GM19324 (cell line): ENCODE data around the gene TARBP1.
"Not testable (repeated sequence)": the region's sequence is repeated elsewhere in the genome, so short reads cannot be mapped to it uniquely, and the experiment has no call there.

Experiments used
- ATAC-seq: cut with Tn5 transposase; IDR thresholded peaks from one replicate; pipeline ENCODE4 v1.9.1; 2021; ENCODE audit warnings: mild to moderate bottlenecking, moderate library complexity; ENCODE audit not compliant: unreplicated experiment, low FRiP score

TARBP1 gene

GRCh38 chr1:234478481-234479309 lies at the start of gene TARBP1:
Gene TARBP1 (minus strand): TSS chr1:234479179. CDS start chr1:234479103, 76 bp downstream.
- ATAC-seq, result peak; percentile 77

GRCh38 chr1:234528074-234528865 lies 49.3 kb upstream of the TARBP1 start:
- no peak for ATAC-seq

GRCh38 chr1:234527346-234527745 lies 48.4 kb upstream of the TARBP1 start:
- no peak for ATAC-seq

GRCh38 chr1:234526922-234527321 lies 47.9 kb upstream of the TARBP1 start:
- ATAC-seq, result no peak

GRCh38 chr1:234525099-234525799 lies 46.3 kb upstream of the TARBP1 start:
- ATAC-seq, result no peak

GRCh38 chr1:234521836-234522235 lies 42.9 kb upstream of the TARBP1 start:
- ATAC-seq, result no peak

- no peak for ATAC-seq
Observed at GRCh38 chr1:234520908-234521817, 42.2 kb upstream of the TARBP1 start.

- ATAC-seq, result no peak
Observed at GRCh38 chr1:234519506-234519905, 40.5 kb upstream of the TARBP1 start.

- no peak for ATAC-seq
Observed at GRCh38 chr1:234518876-234519275, 39.9 kb upstream of the TARBP1 start.

- not testable (repeated sequence) for ATAC-seq
Observed at GRCh38 chr1:234518086-234518485, 39.1 kb upstream of the TARBP1 start.

- no peak for ATAC-seq
Observed at GRCh38 chr1:234517110-234517802, 38.3 kb upstream of the TARBP1 start.

GRCh38 chr1:234515821-234516241 lies 36.9 kb upstream of the TARBP1 start:
- ATAC-seq, result no peak

GRCh38 chr1:234515411-234515810 lies 36.4 kb upstream of the TARBP1 start:
- no peak for ATAC-seq

- no peak for ATAC-seq
Observed at GRCh38 chr1:234512451-234512861, 33.5 kb upstream of the TARBP1 start.

GRCh38 chr1:234509457-234510328 lies 30.7 kb upstream of the TARBP1 start:
- ATAC-seq, result no peak

- ATAC-seq, result no peak
Observed at GRCh38 chr1:234507626-234508387, 28.8 kb upstream of the TARBP1 start.

- no peak for ATAC-seq
Observed at GRCh38 chr1:234507089-234507488, 28.1 kb upstream of the TARBP1 start.

- no peak for ATAC-seq
Observed at GRCh38 chr1:234505769-234506102, 26.8 kb upstream of the TARBP1 start.
